SH-SY5Y (cell line): Measurements from ENCODE around the gene KCNAB1.

Experiments
- GATA2 ChIP-seq: IDR thresholded peaks from 2 replicates; pipeline ENCODE4 v1.6.1; 2011; ENCODE audit warnings: mild to moderate bottlenecking, low read depth, low read length
- GATA3 ChIP-seq: IDR thresholded peaks from 2 replicates; pipeline ENCODE4 v1.6.1; 2011; ENCODE audit warnings: low read depth, mild to moderate bottlenecking, low read length, moderate library complexity

DNA sequence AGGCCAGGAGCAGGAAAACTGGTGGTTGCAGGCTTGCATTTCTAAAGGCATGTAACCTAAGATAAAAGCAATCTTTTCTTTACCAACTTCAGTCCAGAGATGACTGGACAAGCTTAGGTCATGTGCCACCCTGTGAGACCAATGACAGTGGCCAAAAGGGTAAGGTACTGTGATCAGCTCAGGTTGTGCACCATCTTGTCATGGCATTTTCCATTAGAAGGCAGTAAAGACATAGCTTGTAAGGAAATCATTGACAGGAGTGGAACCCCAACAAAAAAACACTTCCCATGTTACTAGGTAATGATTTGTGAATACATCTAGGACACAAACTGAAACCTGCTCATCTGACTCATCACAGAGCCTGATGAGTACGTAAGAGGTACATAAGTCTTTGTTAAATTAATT, 399.4 kb downstream of the KCNAB1 start:
- TF ChIP-seq GATA2 (no peak), GATA3 (no peak)
